ENCODE measurements around the gene ALDH2. TPM values are rescaled to one million over a fixed set of nuclear protein-coding genes. Genes with fewer than 3 reads are reported as not detected.
"Not testable (repeated sequence)": the region's sequence is repeated elsewhere in the genome, so short reads cannot be mapped to it uniquely, and the experiment has no call there.

Gene ALDH2
- total and polyA plus RNA-seq, 2 donors = 13.0 to 219 TPM

- Histone ChIP-seq H3K4me3 (ENCODE audit: low read depth, low read length) (no peak overlapping the region), H3K36me3 (ENCODE audit: insufficient read depth) (peaks cover 3% of the 10 kb centered on the region), H3K4me1 (ENCODE audit: insufficient read depth) (no peaks in the 10 kb centered on the region), H3K27ac (ENCODE audit: low read depth) (no peak overlapping the region)
- no peak for DNase-seq (ENCODE audit: extremely low spot score)
- WGBS = 89% methylated on average over 7 of the region's 7 CpGs
Measured at GRCh38 chr12:111748867-111749266, 17.9 kb upstream of the ALDH2 start.

GRCh38 chr12:111749391-111749790 is 17.3 kb upstream of the ALDH2 start:
- 91% methylated on average over 4 of the region's 4 CpGs for WGBS
- peaks cover 3% of the 10 kb centered on the region for H3K36me3 ChIP-seq (ENCODE audit: insufficient read depth)
- no peaks in the 10 kb centered on the region for H3K4me1 ChIP-seq (ENCODE audit: insufficient read depth)
- no peak for DNase-seq (ENCODE audit: extremely low spot score)
- no peak overlapping the region for H3K4me3 ChIP-seq (ENCODE audit: low read depth, low read length)
- H3K27ac ChIP-seq (ENCODE audit: low read depth) = no peak overlapping the region

DNA sequence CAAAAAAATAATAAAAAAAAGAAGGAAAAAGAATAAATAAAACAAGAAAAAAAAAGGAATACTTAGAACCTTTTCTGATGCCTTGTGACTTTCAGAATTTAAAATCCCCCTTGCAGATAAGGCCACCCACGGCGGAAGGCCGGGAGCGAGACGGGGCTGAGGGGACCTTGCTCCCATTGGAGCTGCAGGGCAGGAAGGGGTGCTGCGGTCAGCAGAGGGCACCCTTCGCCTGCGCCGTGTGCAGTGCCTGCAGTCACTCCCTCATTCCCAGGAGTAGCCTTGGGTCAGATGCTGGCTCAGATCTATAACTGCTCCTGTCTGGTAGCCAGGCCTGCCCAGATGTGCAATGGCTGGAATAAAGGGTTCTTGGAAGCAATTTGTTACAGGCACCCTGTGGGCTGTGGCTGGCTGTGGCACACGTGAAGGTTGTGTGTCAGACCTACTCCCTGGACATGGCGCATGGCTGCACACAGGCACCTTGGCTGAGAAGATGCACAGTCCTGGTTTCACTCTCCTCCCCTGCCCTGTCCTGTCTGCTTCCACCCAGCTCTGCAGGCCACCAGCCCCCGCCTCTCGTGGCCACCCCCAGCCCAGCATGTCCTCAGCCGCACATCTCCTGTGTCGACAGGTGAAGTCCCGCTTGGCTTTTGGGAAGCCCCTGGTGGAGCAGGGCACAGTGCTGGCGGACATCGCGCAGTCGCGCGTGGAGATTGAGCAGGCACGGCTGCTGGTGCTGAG is 13.4 kb upstream of the ALDH2 start:
- Histone ChIP-seq H3K4me3 (ENCODE audit: low read depth, low read length) (no peak overlapping the region), H3K27ac (ENCODE audit: low read depth) (no peak overlapping the region), H3K36me3 (ENCODE audit: insufficient read depth) (peaks cover 3% of the 10 kb centered on the region), H3K4me1 (ENCODE audit: insufficient read depth) (no peaks in the 10 kb centered on the region)
- DNase-seq (ENCODE audit: extremely low spot score) = no peak
- 60% methylated on average over 23 of the region's 23 CpGs for WGBS

DNA sequence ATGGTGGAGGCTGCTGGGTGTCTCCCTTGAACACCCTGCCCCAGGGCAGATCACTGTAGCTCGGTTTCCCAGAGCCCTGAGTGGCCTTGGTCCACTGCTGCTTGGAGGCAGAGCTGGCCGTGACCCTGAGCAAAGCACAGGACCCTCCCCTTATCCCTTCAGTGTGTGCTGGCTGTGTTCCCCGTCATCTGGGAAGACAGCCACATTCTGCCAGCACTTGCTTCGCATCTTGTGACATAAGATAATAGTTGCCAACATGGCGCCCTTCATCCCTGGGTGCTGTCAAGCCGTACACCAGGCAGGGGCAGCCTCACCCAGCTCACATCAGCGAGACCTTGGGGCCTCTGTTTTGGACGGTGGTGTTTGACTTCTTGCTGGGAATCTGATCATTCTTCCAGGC is 12.1 kb upstream of the ALDH2 start:
- 75% methylated on average over 8 of the region's 8 CpGs for WGBS
- Histone ChIP-seq H3K36me3 (ENCODE audit: insufficient read depth) (peaks cover 3% of the 10 kb centered on the region), H3K4me3 (ENCODE audit: low read depth, low read length) (no peak overlapping the region), H3K27ac (ENCODE audit: low read depth) (no peak overlapping the region), H3K4me1 (ENCODE audit: insufficient read depth) (no peaks in the 10 kb centered on the region)
- DNase-seq (ENCODE audit: extremely low spot score) = no peak

DNA sequence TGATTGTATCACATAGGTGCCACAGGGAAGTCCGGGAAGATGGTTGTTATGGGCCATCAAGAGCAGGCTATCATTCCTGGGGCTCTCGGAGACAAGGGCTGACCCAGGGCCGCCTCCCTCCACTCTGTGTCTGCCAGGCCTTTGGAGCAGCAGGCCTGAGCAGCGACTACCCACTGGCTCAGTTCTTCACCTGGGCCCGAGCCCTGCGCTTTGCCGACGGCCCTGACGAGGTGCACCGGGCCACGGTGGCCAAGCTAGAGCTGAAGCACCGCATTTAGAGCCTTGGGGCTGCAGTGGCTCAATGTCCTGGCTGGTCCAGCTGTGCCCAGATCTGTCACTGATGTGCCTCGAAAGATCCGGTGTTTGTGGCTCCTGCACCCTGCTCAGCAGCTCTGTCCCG is 10.5 kb upstream of the ALDH2 start:
- Histone ChIP-seq H3K4me1 (ENCODE audit: insufficient read depth) (no peaks in the 10 kb centered on the region), H3K27ac (ENCODE audit: low read depth) (no peak overlapping the region), H3K36me3 (ENCODE audit: insufficient read depth) (peaks cover 3% of the 10 kb centered on the region), H3K4me3 (ENCODE audit: low read depth, low read length) (no peak overlapping the region)
- no peak for DNase-seq (ENCODE audit: extremely low spot score)
- 95% methylated on average over 15 of the region's 15 CpGs for WGBS

DNA sequence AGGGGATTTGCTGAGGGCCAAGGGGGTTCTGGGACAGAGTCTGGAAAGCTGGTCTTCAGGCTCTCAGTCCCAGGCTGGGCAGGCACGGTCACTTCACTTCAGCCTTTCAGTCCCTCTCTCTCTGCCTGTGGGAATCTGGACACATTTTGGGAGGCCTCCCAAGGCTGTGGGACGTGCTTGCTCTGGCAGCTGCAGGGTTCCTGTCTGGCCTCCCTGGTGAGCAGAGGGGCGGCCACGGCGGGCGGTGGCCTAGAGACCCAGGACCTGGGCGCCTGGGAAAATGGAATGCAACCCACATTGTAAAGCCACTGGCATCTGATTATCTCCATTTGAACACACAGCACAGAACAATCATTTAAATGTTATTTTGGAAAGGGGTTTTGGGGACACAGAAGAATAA is 10.1 kb upstream of the ALDH2 start:
- DNase-seq (ENCODE audit: extremely low spot score) = no peak
- Histone ChIP-seq H3K27ac (ENCODE audit: low read depth) (no peak overlapping the region), H3K4me1 (ENCODE audit: insufficient read depth) (no peaks in the 10 kb centered on the region), H3K36me3 (ENCODE audit: insufficient read depth) (peaks cover 3% of the 10 kb centered on the region), H3K4me3 (ENCODE audit: low read depth, low read length) (no peak overlapping the region)
- WGBS = 89% methylated on average over 7 of the region's 7 CpGs

DNA sequence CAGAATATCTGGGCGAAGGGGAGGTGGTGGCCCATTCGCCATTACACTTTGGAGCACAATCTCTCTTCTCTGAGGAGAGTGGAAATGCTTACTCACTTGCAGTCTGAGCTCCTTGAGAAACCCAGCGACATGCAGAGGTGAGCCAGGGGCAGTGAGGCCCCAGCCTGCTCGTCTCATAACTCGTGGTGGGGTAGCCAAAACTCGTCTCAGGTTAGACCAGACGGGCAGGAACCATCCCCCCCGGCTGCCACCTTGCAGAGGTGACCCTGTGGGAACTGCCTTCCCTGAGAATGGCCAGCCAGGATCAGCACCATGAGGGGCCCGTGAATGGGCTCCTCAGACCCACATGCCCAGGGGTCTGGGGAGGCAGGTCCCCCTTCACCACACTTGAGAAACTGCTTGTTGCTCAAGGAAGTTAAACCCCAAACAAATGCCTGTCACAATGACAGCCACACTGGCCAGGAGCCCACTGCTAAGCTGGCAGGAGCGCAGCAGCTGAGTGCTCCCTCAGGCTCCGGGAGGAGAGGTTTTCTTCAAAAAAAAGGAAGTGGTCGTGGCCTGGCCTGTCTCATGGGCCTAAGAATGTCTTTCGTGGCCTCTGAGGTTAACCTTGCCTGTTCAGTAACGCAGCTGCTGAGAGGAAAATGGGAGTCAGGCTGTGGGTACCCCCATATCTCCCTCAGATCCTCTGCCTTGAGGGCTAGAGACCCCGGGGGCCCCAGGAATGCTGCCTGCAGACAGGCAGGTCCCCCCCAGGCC is 9.2 kb upstream of the ALDH2 start:
- H3K27ac ChIP-seq (ENCODE audit: low read depth) = no peak overlapping the region

DNA sequence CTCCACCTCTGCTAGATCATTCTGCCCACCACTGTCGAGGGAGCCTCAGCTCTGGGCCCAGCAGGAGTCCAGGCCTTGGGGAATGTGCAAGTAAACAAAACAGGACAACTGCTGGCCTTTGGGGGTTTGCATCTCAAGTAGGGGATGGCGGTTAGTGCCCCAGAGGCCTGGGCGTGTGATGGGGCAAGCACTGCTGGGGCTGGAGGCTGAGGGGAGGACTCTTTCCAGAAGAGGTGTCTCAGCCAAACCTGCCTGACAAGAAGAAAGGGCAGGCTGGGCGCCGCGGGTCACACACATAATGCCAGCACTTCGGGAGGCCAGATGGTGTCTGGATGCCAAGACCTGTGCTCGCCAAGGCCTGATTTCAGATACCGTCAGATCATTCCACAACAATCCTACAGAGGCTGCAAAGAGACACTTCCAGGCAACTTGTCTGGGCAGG is 8.6 kb upstream of the ALDH2 start:
- 72% methylated on average over 9 of the region's 9 CpGs for WGBS
- no peak overlapping the region for H3K27ac ChIP-seq (ENCODE audit: low read depth)
- no peak for DNase-seq (ENCODE audit: extremely low spot score)
- H3K36me3 ChIP-seq (ENCODE audit: insufficient read depth) = peaks cover 3% of the 10 kb centered on the region
- H3K4me3 ChIP-seq (ENCODE audit: low read depth, low read length) = no peak overlapping the region
- no peaks in the 10 kb centered on the region for H3K4me1 ChIP-seq (ENCODE audit: insufficient read depth)

More for the DNA sequence above, 9.2 kb upstream of the ALDH2 start:
- no peaks in the 10 kb centered on the region for H3K4me1 ChIP-seq (ENCODE audit: insufficient read depth)
- WGBS = 68% methylated on average over 15 of the region's 15 CpGs
- H3K36me3 ChIP-seq (ENCODE audit: insufficient read depth) = peaks cover 3% of the 10 kb centered on the region
- DNase-seq (ENCODE audit: extremely low spot score) = no peak
- no peak overlapping the region for H3K4me3 ChIP-seq (ENCODE audit: low read depth, low read length)

- Histone ChIP-seq H3K4me1 (ENCODE audit: insufficient read depth) (no peaks in the 10 kb centered on the region), H3K36me3 (ENCODE audit: insufficient read depth) (peaks cover 3% of the 10 kb centered on the region), H3K27ac (ENCODE audit: low read depth) (no peak overlapping the region), H3K4me3 (ENCODE audit: low read depth, low read length) (no peak overlapping the region)
- WGBS = 86% methylated on average over 7 of the region's 7 CpGs
- no peak for DNase-seq (ENCODE audit: extremely low spot score)
Measured at GRCh38 chr12:111759271-111759670, 7.5 kb upstream of the ALDH2 start.

GRCh38 chr12:111759991-111760390 is 6.7 kb upstream of the ALDH2 start:
- H3K4me3 ChIP-seq (ENCODE audit: low read depth, low read length) = no peak overlapping the region
- 69% methylated on average over 9 of the region's 9 CpGs for WGBS
- H3K36me3 ChIP-seq (ENCODE audit: insufficient read depth) = peaks cover 3% of the 10 kb centered on the region
- no peak for DNase-seq (ENCODE audit: extremely low spot score)
- no peaks in the 10 kb centered on the region for H3K4me1 ChIP-seq (ENCODE audit: insufficient read depth)
- H3K27ac ChIP-seq (ENCODE audit: low read depth) = no peak overlapping the region

DNA sequence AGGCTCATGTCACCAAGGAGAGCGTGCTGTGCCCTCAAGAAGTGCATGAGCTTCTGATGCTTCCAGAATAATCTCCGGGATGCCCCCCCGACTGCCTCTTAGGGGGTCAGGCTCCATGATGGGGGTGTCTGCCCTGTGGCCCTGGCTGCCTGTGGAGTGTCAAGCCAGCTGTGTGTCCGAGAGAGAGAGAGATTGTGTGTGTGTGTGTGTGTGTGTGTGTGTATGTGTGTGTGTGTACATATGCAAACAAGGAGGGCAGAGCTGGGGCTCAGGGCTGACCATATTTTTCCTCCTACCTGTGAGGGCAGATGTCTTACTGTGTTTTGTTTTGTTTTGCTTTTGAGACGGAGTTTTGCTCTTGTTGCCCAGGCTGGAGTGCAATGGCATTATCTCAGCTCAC is 5.6 kb upstream of the ALDH2 start:
- no peaks in the 10 kb centered on the region for H3K36me3 ChIP-seq (ENCODE audit: insufficient read depth)
- H3K27ac ChIP-seq (ENCODE audit: low read depth) = no peak overlapping the region
- H3K4me1 ChIP-seq (ENCODE audit: insufficient read depth) = no peaks in the 10 kb centered on the region
- no peak overlapping the region for H3K4me3 ChIP-seq (ENCODE audit: low read depth, low read length)
- WGBS = 73% methylated on average over 5 of the region's 5 CpGs
- no peak for DNase-seq (ENCODE audit: extremely low spot score)

DNA sequence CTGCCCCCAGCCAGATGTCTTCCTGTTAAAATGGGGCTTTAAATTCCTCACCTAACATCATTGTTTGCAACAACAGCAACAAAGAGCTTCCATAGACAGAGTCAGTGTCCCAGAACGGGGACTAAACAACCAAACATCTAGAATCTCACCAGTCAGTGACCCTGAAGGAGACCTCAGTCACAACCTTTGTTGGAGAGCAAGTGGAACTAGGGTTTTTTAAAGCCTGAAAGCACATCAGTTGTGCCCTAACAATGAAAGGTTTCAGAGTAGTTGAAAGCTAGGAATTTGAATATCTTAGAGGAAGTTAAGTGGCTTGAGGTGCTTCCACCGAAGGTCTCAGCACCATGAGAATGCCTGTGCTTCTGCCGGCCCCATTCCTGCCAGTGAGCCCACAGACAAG is 5.0 kb upstream of the ALDH2 start:
- Histone ChIP-seq H3K27ac (ENCODE audit: low read depth) (no peak overlapping the region), H3K4me3 (ENCODE audit: low read depth, low read length) (no peak overlapping the region), H3K36me3 (ENCODE audit: insufficient read depth) (no peaks in the 10 kb centered on the region), H3K4me1 (ENCODE audit: insufficient read depth) (no peaks in the 10 kb centered on the region)
- no peak for DNase-seq (ENCODE audit: extremely low spot score)
- 61% methylated on average over 3 of the region's 3 CpGs for WGBS

- H3K27ac ChIP-seq (ENCODE audit: low read depth); H3K4me3 ChIP-seq (ENCODE audit: low read depth, low read length); DNase-seq (ENCODE audit: extremely low spot score); H3K36me3 ChIP-seq (ENCODE audit: insufficient read depth); H3K4me1 ChIP-seq (ENCODE audit: insufficient read depth): not testable (repeated sequence)
- 59% methylated on average over 10 of the region's 10 CpGs for WGBS
Measured at GRCh38 chr12:111763552-111763951, 3.2 kb upstream of the ALDH2 start.

GRCh38 chr12:111764120-111764821 is 2.5 kb upstream of the ALDH2 start:
- Histone ChIP-seq H3K27ac (ENCODE audit: low read depth) (no peak overlapping the region), H3K36me3 (ENCODE audit: insufficient read depth) (no peaks in the 10 kb centered on the region), H3K4me1 (ENCODE audit: insufficient read depth) (peaks cover 2% of the 10 kb centered on the region), H3K4me3 (ENCODE audit: low read depth, low read length) (no peak overlapping the region)
- 61% methylated on average over 6 of the region's 6 CpGs for WGBS
- DNase-seq (ENCODE audit: extremely low spot score) = no peak
